Neural cell (in vitro differentiated cells): Measurements from ENCODE around the gene EEPD1. TPM values are rescaled to one million over a fixed set of nuclear protein-coding genes. Genes with fewer than 3 reads are reported as not detected.

ENCODE experiments used
- H2AFZ ChIP-seq: fragments of 200-600, 300-800 bp; sonication (generic), shearing (Covaris generic); 2 replicates; pipeline ENCODE4 v1.6.0; 2014; ENCODE audit warnings: low read depth, mild to moderate bottlenecking, antibody characterized with exemption, low read length, moderate library complexity
- H3F3A ChIP-seq: fragments of 200-600 bp; shearing (Covaris generic); 2 replicates; pipeline ENCODE4 v1.6.1; 2016; ENCODE audit warnings: mild to moderate bottlenecking, moderate library complexity, mixed read lengths, antibody characterized with exemption, low read length; ENCODE audit not compliant: insufficient read depth, poor library complexity, severe bottlenecking
- H3K27ac ChIP-seq: fragments of 200-600, 300-800 bp; sonication (generic), shearing (Covaris generic); 2 replicates; pipeline ENCODE4 v1.5.1; 2014; ENCODE audit warnings: mild to moderate bottlenecking, low read length, moderate library complexity
- H3K27me3 ChIP-seq: fragments of 300-800, 200-600 bp; sonication (generic), shearing (Covaris generic); 2 replicates; pipeline ENCODE4 v1.6.0; 2014; ENCODE audit warnings: mild to moderate bottlenecking, low read depth, low read length, moderate library complexity; ENCODE audit not compliant: insufficient read depth
- H3K36me3 ChIP-seq: fragments of 300-800, 200-600 bp; sonication (generic), shearing (Covaris generic); 2 replicates; pipeline ENCODE4 v1.5.1; 2014; ENCODE audit warnings: mild to moderate bottlenecking, antibody characterized with exemption, low read length, moderate library complexity; ENCODE audit not compliant: insufficient read depth
- H3K4me2 ChIP-seq: fragments of 300-800, 200-600 bp; sonication (generic), shearing (Covaris generic); 2 replicates; pipeline ENCODE4 v1.6.0; 2014; ENCODE audit warnings: mild to moderate bottlenecking, low read length
- H3K4me3 ChIP-seq: fragments of 300-800, 200-600 bp; sonication (generic), shearing (Covaris generic); 2 replicates; pipeline ENCODE4 v1.5.1; 2014; ENCODE audit warnings: mild to moderate bottlenecking, low read length, moderate library complexity
- H3K79me2 ChIP-seq: fragments of 200-600 bp; shearing (Covaris generic); replicated peaks from 2 replicates; pipeline ENCODE4 v1.6.0; 2014; ENCODE audit warnings: mild to moderate bottlenecking, low read length, moderate library complexity; ENCODE audit not compliant: insufficient read depth
- H3K9ac ChIP-seq: fragments of 300-800, 200-600 bp; sonication (generic), shearing (Covaris generic); 2 replicates; pipeline ENCODE4 v1.6.1; 2016; ENCODE audit warnings: mild to moderate bottlenecking, low read length, mixed read lengths
- H3K9me2 ChIP-seq: fragments of 200-600 bp; shearing (Covaris generic); 2 replicates; pipeline ENCODE4 v1.6.1; 2016; ENCODE audit warnings: mild to moderate bottlenecking, low read length, mixed read lengths; ENCODE audit not compliant: insufficient read depth
- H3K9me3 ChIP-seq: fragments of 200-600, 300-800 bp; sonication (generic), shearing (Covaris generic); 2 replicates; pipeline ENCODE4 v1.6.1; 2016; ENCODE audit warnings: mild to moderate bottlenecking, mixed run types, low read length, moderate library complexity, mixed read lengths
- H4K20me1 ChIP-seq: fragments of 200-600 bp; shearing (Covaris generic); 2 replicates; pipeline ENCODE4 v1.6.1; 2016; ENCODE audit warnings: mild to moderate bottlenecking, mixed run types; ENCODE audit not compliant: insufficient read depth
- CTCF ChIP-seq: fragments of 450-650 bp; IDR thresholded peaks from 2 replicates; pipeline ENCODE4 v1.5.1; 2014; ENCODE audit warnings: antibody characterized with exemption, mild to moderate bottlenecking, moderate library complexity; ENCODE audit not compliant: poor library complexity, severe bottlenecking
- EP300 ChIP-seq: fragments of 450-650 bp; conservative IDR thresholded peaks from 2 replicates; pipeline ENCODE4 v1.6.1; 2014; ENCODE audit warnings: antibody characterized with exemption, mild to moderate bottlenecking, moderate library complexity; ENCODE audit not compliant: poor library complexity, severe bottlenecking
- EZH2 ChIP-seq: fragments of 200-600, 300-800 bp; shearing (Covaris generic), sonication (generic); IDR thresholded peaks from 2 replicates; pipeline ENCODE4 v1.6.1; 2014; ENCODE audit warnings: antibody characterized with exemption, low read length, borderline replicate concordance, mild to moderate bottlenecking; ENCODE audit not compliant: insufficient read depth, poor library complexity, severe bottlenecking
- MXI1 ChIP-seq: fragments of 450-650 bp; conservative IDR thresholded peaks from 2 replicates; pipeline ENCODE4 v1.6.1; 2014; ENCODE audit warnings: antibody characterized with exemption, mild to moderate bottlenecking; ENCODE audit not compliant: poor library complexity, severe bottlenecking
- POLR2AphosphoS5 ChIP-seq: IDR thresholded peaks from 2 replicates; pipeline ENCODE4 v1.6.1; 2012
- RAD21 ChIP-seq: fragments of 450-650 bp; conservative IDR thresholded peaks from 2 replicates; pipeline ENCODE4 v1.6.1; 2014; ENCODE audit warnings: antibody characterized with exemption, mild to moderate bottlenecking, moderate library complexity
- REST ChIP-seq: IDR thresholded peaks from 2 replicates; pipeline ENCODE4 v1.6.1; 2012; ENCODE audit warnings: borderline replicate concordance
- SMC3 ChIP-seq: fragments of 450-650 bp; conservative IDR thresholded peaks from 2 replicates; pipeline ENCODE4 v1.6.1; 2014; ENCODE audit warnings: antibody characterized with exemption, mild to moderate bottlenecking, moderate library complexity; ENCODE audit not compliant: poor library complexity
- TAF1 ChIP-seq: IDR thresholded peaks from 2 replicates; pipeline ENCODE4 v1.6.1; 2012; ENCODE audit warnings: low read depth
- polyA plus RNA-seq: library from polyadenylated mRNA; depleted of rRNA; stranded (reverse); fragments of >200 nt; gene quantifications from 2 replicates; pipeline ENCODE4 v1.2.3, GENCODE V29; 2014

Gene EEPD1
- polyA plus RNA-seq, 1 donor from 2014 or later, result 4.2 TPM

GRCh38 chr7:36208426-36208825 is 55.4 kb downstream of the EEPD1 start:
- no peak overlapping the region for H2AFZ ChIP-seq
- no peak overlapping the region for H3K4me2 ChIP-seq
- TF ChIP-seq TAF1 (no peak), REST (no peak), RAD21 (no peak), SMC3 (no peak), POLR2AphosphoS5 (no peak), EP300 (no peak), CTCF (no peak), EZH2 (no peak), MXI1 (no peak)

GRCh38 chr7:36208997-36209813 is 56.2 kb downstream of the EEPD1 start:
- H3K9me3 ChIP-seq, result no peaks in the 10 kb centered on the region
- H4K20me1 ChIP-seq, result no peaks in the 10 kb centered on the region
- H3K4me3 ChIP-seq, result no peak overlapping the region
- no peak overlapping the region for H3K27ac ChIP-seq
- H3K4me2 ChIP-seq, result no peak overlapping the region
- no peak overlapping the region for H2AFZ ChIP-seq
- H3K9ac ChIP-seq, result no peak overlapping the region
- H3F3A ChIP-seq, result no peaks in the 10 kb centered on the region
- TF ChIP-seq POLR2AphosphoS5 (no peak), RAD21 (no peak), MXI1 (no peak), EZH2 (no peak), CTCF (no peak), REST (no peak), SMC3 (no peak)
- no peaks in the 10 kb centered on the region for H3K27me3 ChIP-seq
- H3K79me2 ChIP-seq, result no peaks in the 10 kb centered on the region
- no peaks in the 10 kb centered on the region for H3K36me3 ChIP-seq
- no peaks in the 10 kb centered on the region for H3K9me2 ChIP-seq

More at GRCh38 chr7:36208426-36208825, 55.4 kb downstream of the EEPD1 start:
- no peaks in the 10 kb centered on the region for H3K27me3 ChIP-seq
- H3K9me3 ChIP-seq, result no peaks in the 10 kb centered on the region
- peaks cover 3% of the 10 kb centered on the region for H3F3A ChIP-seq
- no peak overlapping the region for H3K4me3 ChIP-seq
- no peaks in the 10 kb centered on the region for H3K36me3 ChIP-seq
- no peaks in the 10 kb centered on the region for H3K9me2 ChIP-seq
- H3K9ac ChIP-seq, result no peak overlapping the region
- no peaks in the 10 kb centered on the region for H3K79me2 ChIP-seq
- H4K20me1 ChIP-seq, result no peaks in the 10 kb centered on the region
- no peak overlapping the region for H3K27ac ChIP-seq
